IPS-15b (cell line): Measurements from ENCODE around the gene GPC3.

Source experiments
- H3K27me3 ChIP-seq: one replicate; pipeline ENCODE4 v1.6.1; 2013; ENCODE audit warnings: low read length; ENCODE audit not compliant: control insufficient read depth, insufficient read depth
- H3K36me3 ChIP-seq: one replicate; pipeline ENCODE4 v1.6.1; 2013; ENCODE audit warnings: low read length; ENCODE audit not compliant: control insufficient read depth, insufficient read depth
- H3K4me1 ChIP-seq: one replicate; pipeline ENCODE4 v1.6.1; 2013; ENCODE audit warnings: mild to moderate bottlenecking, low read length; ENCODE audit not compliant: control insufficient read depth, insufficient read depth
- H3K4me3 ChIP-seq: one replicate; pipeline ENCODE4 v1.5.1; 2013; ENCODE audit warnings: low read depth, low read length
- H3K9ac ChIP-seq: one replicate; pipeline ENCODE4 v1.6.1; 2013; ENCODE audit warnings: low read depth, mild to moderate bottlenecking, low read length
- H3K9me3 ChIP-seq: one replicate; pipeline ENCODE4 v1.6.1; 2013; ENCODE audit warnings: mild to moderate bottlenecking, low read length; ENCODE audit not compliant: control insufficient read depth, insufficient read depth

GPC3 gene

DNA sequence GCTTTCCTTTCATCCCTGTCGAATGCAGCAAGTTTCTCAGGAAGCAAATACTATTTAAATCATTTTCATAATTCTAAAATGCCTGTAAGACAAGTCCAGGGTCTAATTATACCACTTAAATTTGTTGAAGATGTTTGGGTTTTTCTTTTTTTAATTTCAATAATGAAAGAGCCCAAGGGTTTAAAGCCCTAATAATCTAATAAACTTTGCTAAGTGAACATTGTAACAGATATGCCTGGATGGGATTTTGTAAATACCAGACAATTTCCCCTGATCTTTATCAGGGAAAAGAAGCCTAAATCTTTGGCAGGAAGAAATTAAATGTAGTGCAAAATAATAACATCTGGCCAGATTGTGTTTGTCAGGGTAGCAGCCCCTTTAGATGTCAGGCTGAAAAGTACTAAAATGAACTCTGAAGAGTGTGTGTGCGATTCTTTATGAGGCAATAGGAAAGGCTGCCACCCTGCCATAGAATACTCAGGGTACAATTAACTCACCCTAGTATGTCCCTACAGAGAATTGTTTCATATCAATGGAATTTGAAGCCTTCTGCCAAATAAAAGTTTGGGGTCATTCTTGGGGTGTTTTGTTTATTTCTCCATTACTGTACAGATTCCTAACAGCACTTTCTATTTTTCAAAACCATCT is 45.6 kb downstream of the GPC3 start:
- no peaks in the 10 kb centered on the region for H3K27me3 ChIP-seq
- H3K4me3 ChIP-seq, result no peak overlapping the region

DNA sequence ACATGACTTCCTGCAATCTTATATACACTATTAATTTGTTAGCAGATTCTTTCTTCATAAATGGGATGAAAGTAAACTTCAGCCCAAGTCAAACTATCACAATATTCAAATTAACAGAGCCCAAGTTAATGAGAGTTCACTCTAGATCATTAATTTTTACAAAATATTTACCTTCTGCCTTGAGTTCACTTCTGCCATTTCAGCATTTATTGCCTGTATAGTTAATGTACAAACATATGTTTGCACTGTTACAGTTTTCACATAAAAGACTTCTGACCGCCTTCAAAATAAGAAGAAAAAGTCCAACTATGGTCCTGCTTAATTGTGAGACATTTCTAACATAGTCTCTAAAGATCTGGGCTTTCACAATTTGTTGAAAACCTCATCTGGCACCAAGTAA is 46.9 kb downstream of the GPC3 start:
- Histone ChIP-seq H3K9ac (no peak overlapping the region), H3K4me3 (no peak overlapping the region), H3K4me1 (no peaks in the 10 kb centered on the region), H3K9me3 (no peaks in the 10 kb centered on the region), H3K27me3 (no peaks in the 10 kb centered on the region), H3K36me3 (no peaks in the 10 kb centered on the region)

More for the DNA sequence above, 45.6 kb downstream of the GPC3 start:
- H3K9me3 ChIP-seq, result no peaks in the 10 kb centered on the region
- no peaks in the 10 kb centered on the region for H3K36me3 ChIP-seq
- no peak overlapping the region for H3K9ac ChIP-seq
- no peaks in the 10 kb centered on the region for H3K4me1 ChIP-seq

DNA sequence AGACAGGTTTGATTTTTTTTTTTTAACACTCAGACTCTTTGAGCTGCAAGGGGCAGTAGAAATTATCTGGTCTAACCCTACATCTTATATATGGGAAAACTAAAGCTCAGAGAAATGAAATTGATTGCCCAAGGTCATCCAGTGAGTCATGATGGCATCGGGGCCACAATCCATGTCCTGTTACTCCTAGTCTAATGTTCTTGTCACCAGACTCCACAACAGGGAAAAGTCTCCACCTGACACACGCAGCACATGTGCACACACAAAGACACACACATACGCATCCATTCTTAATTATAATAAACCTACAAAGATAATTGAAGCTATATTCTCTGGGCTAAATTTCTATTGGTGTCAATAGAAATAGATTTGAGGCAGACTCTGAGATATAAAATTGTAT is 48.4 kb downstream of the GPC3 start:
- H3K27me3 ChIP-seq, result no peaks in the 10 kb centered on the region
- H3K4me3 ChIP-seq, result no peak overlapping the region
- no peaks in the 10 kb centered on the region for H3K36me3 ChIP-seq
- no peaks in the 10 kb centered on the region for H3K4me1 ChIP-seq
- no peaks in the 10 kb centered on the region for H3K9me3 ChIP-seq
- H3K9ac ChIP-seq, result no peak overlapping the region

DNA sequence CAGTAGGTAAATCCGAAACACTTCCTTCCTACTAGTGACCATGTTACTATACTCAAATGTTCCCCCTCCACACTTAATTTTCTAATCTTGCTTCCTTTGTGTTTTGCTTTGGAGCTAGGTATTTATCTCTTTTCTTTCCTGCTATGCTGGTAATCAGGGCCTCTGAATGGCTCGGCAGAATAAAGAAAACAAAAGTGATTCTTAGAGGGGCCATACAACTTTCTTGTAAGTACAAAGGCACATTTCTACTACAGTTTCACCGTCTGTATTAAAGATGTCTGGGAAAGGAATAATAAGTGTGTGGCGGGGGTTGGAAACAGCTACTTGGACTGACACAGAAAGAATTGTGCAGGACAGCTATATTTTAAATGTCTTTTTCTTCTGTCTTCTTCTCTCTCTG is 50.3 kb downstream of the GPC3 start:
- H3K4me3 ChIP-seq, result no peak overlapping the region
- H3K27me3 ChIP-seq, result no peaks in the 10 kb centered on the region
- H3K36me3 ChIP-seq, result no peaks in the 10 kb centered on the region
- H3K9me3 ChIP-seq, result no peaks in the 10 kb centered on the region
- H3K9ac ChIP-seq, result no peak overlapping the region
- H3K4me1 ChIP-seq, result no peaks in the 10 kb centered on the region

DNA sequence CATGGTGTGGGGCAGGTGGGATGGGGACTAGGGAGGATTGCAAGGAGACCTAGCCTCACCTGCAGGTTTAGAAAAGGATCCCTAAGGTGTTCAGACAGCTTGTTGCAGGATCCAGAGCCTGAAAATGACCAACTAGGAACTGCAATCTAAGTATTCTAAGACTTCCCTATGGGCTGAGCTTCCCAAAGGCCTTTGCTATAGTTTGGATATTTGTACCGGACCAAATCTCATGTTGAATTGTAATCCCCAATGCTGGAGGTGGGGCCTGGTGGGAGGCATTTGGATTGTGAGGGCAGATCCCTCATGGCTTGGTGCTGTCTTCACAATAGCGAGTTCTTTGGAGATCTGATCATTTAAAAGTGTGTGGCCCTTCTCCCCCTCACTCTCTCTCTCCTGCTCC is 52.1 kb downstream of the GPC3 start:
- Histone ChIP-seq H3K36me3 (no peaks in the 10 kb centered on the region), H3K9ac (no peak overlapping the region), H3K4me3 (no peak overlapping the region), H3K4me1 (no peaks in the 10 kb centered on the region), H3K27me3 (no peaks in the 10 kb centered on the region), H3K9me3 (no peaks in the 10 kb centered on the region)

DNA sequence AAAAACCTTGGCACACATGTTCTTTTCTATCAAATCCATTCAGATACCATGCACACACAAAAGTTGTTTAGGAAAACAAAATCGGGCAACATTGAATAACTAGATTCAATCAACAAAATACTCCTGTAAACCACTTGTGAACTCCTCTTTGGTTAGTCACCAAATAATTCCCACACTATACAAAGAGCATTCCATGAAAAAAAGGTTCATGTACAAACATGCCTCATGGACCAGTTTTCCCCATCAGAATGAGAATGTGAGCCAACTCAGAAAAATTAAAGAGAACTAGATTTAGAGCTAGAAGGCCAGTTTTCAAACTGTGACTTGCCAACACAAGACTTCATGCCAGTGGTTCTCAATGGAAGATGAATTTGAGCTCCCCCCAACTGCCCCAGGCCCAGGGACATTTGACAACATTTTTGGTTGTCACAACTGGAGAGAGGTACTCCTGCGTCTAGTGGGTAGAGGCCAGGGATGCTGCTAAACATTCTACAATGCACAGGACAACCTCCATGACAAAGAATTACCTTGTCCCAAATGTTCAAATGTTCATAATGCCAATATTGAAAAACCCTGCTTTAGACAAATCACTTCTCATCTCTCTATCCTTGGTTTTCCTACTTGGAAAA is 55.4 kb downstream of the GPC3 start:
- H3K4me3 ChIP-seq, result no peak overlapping the region
- H3K9me3 ChIP-seq, result no peaks in the 10 kb centered on the region
- H3K36me3 ChIP-seq, result no peaks in the 10 kb centered on the region
- H3K27me3 ChIP-seq, result no peaks in the 10 kb centered on the region
- peaks cover 19% of the 10 kb centered on the region for H3K4me1 ChIP-seq
- no peak overlapping the region for H3K9ac ChIP-seq

DNA sequence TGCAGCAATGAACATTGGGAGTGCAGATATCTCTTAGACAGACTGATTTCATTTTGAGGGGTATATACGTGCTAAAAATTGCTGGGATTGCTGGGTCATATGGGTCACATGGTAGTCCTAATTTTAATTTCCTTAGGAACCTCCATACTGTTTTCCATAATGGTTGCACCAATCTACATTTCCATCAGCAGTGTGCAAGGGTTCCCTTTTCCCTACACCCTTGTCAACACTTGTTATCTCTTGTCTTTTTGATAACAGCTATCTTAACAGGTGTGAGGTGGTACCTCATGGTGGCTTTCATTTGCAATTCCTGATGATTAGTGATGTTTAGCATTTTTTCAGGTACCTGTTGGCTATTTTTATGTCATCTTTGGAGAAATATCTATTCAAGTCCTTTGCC is 57.0 kb downstream of the GPC3 start:
- Histone ChIP-seq H3K36me3 (no peaks in the 10 kb centered on the region), H3K9me3 (no peaks in the 10 kb centered on the region), H3K4me3 (no peak overlapping the region), H3K9ac (no peak overlapping the region), H3K27me3 (no peaks in the 10 kb centered on the region), H3K4me1 (peaks cover 32% of the 10 kb centered on the region)

DNA sequence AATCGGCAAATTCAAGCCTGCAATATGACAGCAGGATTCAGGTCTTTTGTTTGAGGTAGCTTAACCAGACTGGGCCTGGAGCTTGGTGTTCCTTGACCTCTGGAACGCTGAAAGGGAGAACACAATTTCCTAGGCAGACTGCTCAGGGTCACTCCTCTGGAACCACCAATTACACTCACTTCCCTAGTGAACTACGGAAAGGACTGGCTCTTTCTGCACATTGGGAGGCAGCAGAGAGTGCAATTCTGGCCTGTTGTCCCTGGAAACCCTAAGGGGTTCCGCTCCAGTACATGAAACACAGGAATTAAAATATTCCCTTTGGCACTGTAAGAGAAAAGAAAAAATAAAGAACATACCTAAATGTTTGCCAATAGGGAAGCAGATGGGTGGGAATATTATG is 58.6 kb downstream of the GPC3 start:
- no peaks in the 10 kb centered on the region for H3K27me3 ChIP-seq
- no peak overlapping the region for H3K9ac ChIP-seq
- H3K9me3 ChIP-seq, result no peaks in the 10 kb centered on the region
- no peaks in the 10 kb centered on the region for H3K36me3 ChIP-seq
- peaks cover 42% of the 10 kb centered on the region for H3K4me1 ChIP-seq
- no peak overlapping the region for H3K4me3 ChIP-seq

DNA sequence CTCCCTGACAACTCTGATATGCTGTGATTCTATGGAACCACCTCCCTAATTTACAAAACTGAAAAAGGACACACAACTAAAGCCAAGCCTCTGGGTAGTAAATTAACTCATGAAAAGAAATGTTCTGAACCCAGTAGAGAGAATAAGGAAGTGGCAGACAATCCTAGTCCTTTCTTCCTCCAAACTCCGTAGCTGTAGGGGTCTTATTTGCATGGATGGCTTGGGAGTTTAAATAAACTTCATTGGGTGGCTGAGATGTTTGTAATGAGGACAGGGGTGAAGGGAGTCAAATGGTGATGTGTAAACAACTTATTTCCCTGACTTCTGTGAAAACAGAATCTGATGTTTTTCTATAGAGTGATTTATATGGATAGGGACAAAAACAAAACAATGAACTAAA is 59.3 kb downstream of the GPC3 start:
- H3K9ac ChIP-seq, result no peak overlapping the region
- H3K9me3 ChIP-seq, result no peaks in the 10 kb centered on the region
- no peak overlapping the region for H3K4me3 ChIP-seq
- no peaks in the 10 kb centered on the region for H3K27me3 ChIP-seq
- H3K36me3 ChIP-seq, result no peaks in the 10 kb centered on the region
- peaks cover 49% of the 10 kb centered on the region for H3K4me1 ChIP-seq

DNA sequence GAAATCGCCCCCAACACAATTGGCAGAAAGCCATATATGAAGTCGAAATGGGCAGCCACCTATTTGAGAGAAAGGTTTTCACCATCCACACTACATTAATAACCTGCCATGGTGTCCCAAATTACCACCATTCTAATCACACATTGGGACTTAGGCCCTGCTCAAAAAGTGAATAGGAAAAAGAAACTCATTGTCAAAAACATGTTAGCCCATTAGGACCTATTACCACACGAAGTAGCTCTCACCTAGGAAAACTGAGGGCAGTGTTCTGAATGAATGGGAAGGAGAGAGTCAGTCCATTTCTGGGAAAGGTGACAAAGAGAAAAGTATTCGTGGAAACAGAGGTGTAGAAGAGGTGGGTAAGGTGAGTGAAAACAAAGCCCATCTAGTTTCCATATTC is 60.8 kb downstream of the GPC3 start:
- Histone ChIP-seq H3K27me3 (no peaks in the 10 kb centered on the region), H3K4me1 (peaks cover 49% of the 10 kb centered on the region), H3K9me3 (no peaks in the 10 kb centered on the region), H3K4me3 (no peak overlapping the region), H3K36me3 (no peaks in the 10 kb centered on the region), H3K9ac (no peak overlapping the region)

DNA sequence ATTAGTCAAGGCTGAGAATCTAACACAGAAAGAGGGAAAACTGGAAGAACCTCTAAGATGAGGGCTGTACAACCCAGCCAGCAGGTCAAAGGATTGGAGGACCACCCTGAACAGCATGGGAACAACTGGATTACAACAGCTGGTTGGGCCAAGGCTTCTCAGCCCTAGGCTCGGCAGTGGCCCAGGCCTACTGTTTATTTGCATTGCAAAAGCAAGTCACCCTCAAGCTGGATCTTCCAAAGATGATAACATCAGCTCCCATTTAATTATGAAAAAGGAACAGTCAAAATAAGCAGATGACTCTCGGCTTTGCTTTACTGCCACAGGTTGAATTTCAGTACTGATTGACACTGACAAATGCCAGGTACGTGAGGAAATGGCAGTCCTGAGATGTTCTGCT is 61.8 kb downstream of the GPC3 start:
- Histone ChIP-seq H3K36me3 (no peaks in the 10 kb centered on the region), H3K9ac (no peak overlapping the region)

DNA sequence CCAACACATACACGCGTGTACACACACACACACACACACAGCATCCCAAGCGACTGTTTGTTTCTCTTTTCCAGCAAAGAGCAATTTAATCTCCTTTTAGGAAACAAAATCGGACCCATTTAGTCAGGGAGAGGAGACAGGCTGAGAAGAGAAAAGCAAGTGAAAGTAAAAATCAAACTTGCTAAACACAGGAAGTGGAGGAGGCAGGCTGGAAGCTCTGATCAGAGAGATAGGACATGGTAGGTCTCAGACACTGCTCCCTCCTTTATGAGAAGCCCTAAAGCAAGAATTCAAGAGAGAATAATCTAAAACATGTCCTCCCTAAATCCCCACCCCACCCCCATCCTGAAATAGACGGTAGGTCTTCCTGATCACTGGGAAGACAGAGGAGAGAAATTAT is 62.3 kb downstream of the GPC3 start:
- H3K27me3 ChIP-seq, result no peaks in the 10 kb centered on the region
- peaks cover 49% of the 10 kb centered on the region for H3K4me1 ChIP-seq
- H3K36me3 ChIP-seq, result no peaks in the 10 kb centered on the region
- no peak overlapping the region for H3K9ac ChIP-seq
- H3K9me3 ChIP-seq, result no peaks in the 10 kb centered on the region
- no peak overlapping the region for H3K4me3 ChIP-seq

More for the DNA sequence above, 61.8 kb downstream of the GPC3 start:
- Histone ChIP-seq H3K4me3 (no peak overlapping the region), H3K9me3 (no peaks in the 10 kb centered on the region), H3K27me3 (no peaks in the 10 kb centered on the region), H3K4me1 (peaks cover 49% of the 10 kb centered on the region)
